HG03108 (cell line): ENCODE measurements around the gene SLC25A15.
"Not testable (repeated sequence)": the region's sequence is repeated elsewhere in the genome, so short reads cannot be mapped to it uniquely, and the experiment has no call there.

Experiments used
- ATAC-seq: cut with Tn5 transposase; IDR thresholded peaks from one replicate; pipeline ENCODE4 v1.9.1; 2021; ENCODE audit warnings: moderate library complexity; ENCODE audit not compliant: unreplicated experiment

The SLC25A15 gene

GRCh38 chr13:40780822-40781401 lies 8.5 kb upstream of the SLC25A15 start:
- ATAC-seq: no peak

GRCh38 chr13:40781717-40782116 lies 7.7 kb upstream of the SLC25A15 start:
- no peak for ATAC-seq

GRCh38 chr13:40782971-40783370 lies 6.4 kb upstream of the SLC25A15 start:
- ATAC-seq: not testable (repeated sequence)

- ATAC-seq: no peak
Measured at GRCh38 chr13:40784540-40784939, 4.9 kb upstream of the SLC25A15 start.

GRCh38 chr13:40786568-40786996 lies 2.8 kb upstream of the SLC25A15 start:
- no peak for ATAC-seq

- no peak for ATAC-seq
Measured at GRCh38 chr13:40787062-40787461, 2.3 kb upstream of the SLC25A15 start.

- ATAC-seq: not testable (repeated sequence)
Measured at GRCh38 chr13:40788540-40789274, 704 bp upstream of the SLC25A15 start.

GRCh38 chr13:40790154-40790616 lies 774 bp downstream of the SLC25A15 start:
- ATAC-seq: no peak

GRCh38 chr13:40792284-40793051 lies 3.1 kb downstream of the SLC25A15 start:
- ATAC-seq: no peak

- no peak for ATAC-seq
Measured at GRCh38 chr13:40793339-40793738, 3.9 kb downstream of the SLC25A15 start.

GRCh38 chr13:40794414-40795368 lies 5.3 kb downstream of the SLC25A15 start:
- no peak for ATAC-seq

GRCh38 chr13:40796649-40797048 lies 7.2 kb downstream of the SLC25A15 start:
- ATAC-seq: no peak

- ATAC-seq: no peak
Measured at GRCh38 chr13:40798380-40798779, 9.0 kb downstream of the SLC25A15 start.

- ATAC-seq: no peak
Measured at GRCh38 chr13:40799508-40799907, 10.1 kb downstream of the SLC25A15 start.

- ATAC-seq: no peak
Measured at GRCh38 chr13:40800559-40800958, 11.1 kb downstream of the SLC25A15 start.

GRCh38 chr13:40801255-40802217 lies 12.1 kb downstream of the SLC25A15 start:
- ATAC-seq: no peak

GRCh38 chr13:40803316-40803715 lies 13.9 kb downstream of the SLC25A15 start:
- ATAC-seq: no peak

- ATAC-seq: no peak
Measured at GRCh38 chr13:40806241-40806640, 16.8 kb downstream of the SLC25A15 start.

GRCh38 chr13:40809471-40809870 lies 20.1 kb downstream of the SLC25A15 start:
- no peak for ATAC-seq
